HCT116 (cell line): Measurements from ENCODE around the gene PCDHGC4. TPM values are rescaled to one million over a fixed set of nuclear protein-coding genes. Genes with fewer than 3 reads are reported as not detected.

Source experiments
- ATAC-seq: fragments of 200-7000 bp; cut with Tn5 transposase; 2 replicates; pipeline ENCODE4 v1.9.1; 2020; ENCODE audit warnings: mild to moderate bottlenecking, moderate library complexity
- BruUV-seq: library from RNA; stranded (reverse); fragments of 400-500 nt; replicated peaks from 2 replicates; lab custom pipeline; 2021; lab: Mats Ljungman, UMichigan
- CTCF ChIA-PET: fragments of 300-600 bp; sonication (Branson Sonifier 250); formaldehyde crosslinking; loops from one replicate; lab custom pipeline; 2021; ENCODE audit warnings: antibody characterized with exemption; lab: Charles Lee
- POLR2A ChIA-PET: fragments of 300-600, 350-600 bp; sonication (Branson Sonifier 250); formaldehyde crosslinking; loops from one replicate; lab custom pipeline; 2021; ENCODE audit warnings: antibody characterized with exemption; lab: Charles Lee
- RAD21 ChIA-PET, 2 experiments: fragments of 300-600 bp; sonication (Branson Sonifier 250); formaldehyde crosslinking; loops; one replicate each; lab custom pipeline; 2023; ENCODE audit warnings: low total read pairs in 2 of 2; ENCODE audit not compliant: uncharacterized antibody in 2 of 2, unreplicated experiment in 2 of 2, low non-redundant PET in 1 of 2; lab: Charles Lee
- DNase-seq: peaks from one replicate; pipeline ENCODE4 v3.0.0-alpha.2; 2010; ENCODE audit warnings: low read depth, low spot score
- H2AFZ ChIP-seq: fragments of 200-600 bp; shearing (Covaris generic), sonication (generic); 2 replicates; pipeline ENCODE4 v1.6.1; 2017; ENCODE audit warnings: low read depth, mixed run types, mixed read lengths, antibody characterized with exemption, low read length; ENCODE audit not compliant: poor library complexity, severe bottlenecking
- H3K27ac ChIP-seq: 2 replicates; pipeline ENCODE4 v1.5.1; 2012; ENCODE audit warnings: low read depth, low read length
- H3K27me3 ChIP-seq: fragments of 200-600 bp; sonication (generic); 2 replicates; pipeline ENCODE4 v1.6.1; 2016; ENCODE audit warnings: mixed run types, low read length, mixed read lengths; ENCODE audit not compliant: insufficient read depth
- H3K36me3 ChIP-seq, 2 experiments: fragments of 200-500 bp in 1 of 2; fragments of 200-600 bp in 1 of 2; sonication (Bioruptor generic) in 1 of 2; sonication (generic) in 1 of 2; 2 replicates each; pipeline versions ENCODE4 v1.5.1 to v1.6.1; 2014 to 2016; ENCODE audit warnings: low read length in 2 of 2, inconsistent platforms in 1 of 2, mixed read lengths in 1 of 2, mixed run types in 1 of 2; ENCODE audit not compliant: insufficient read depth in 2 of 2, control insufficient read depth in 1 of 2
- H3K4me1 ChIP-seq, 2 experiments: fragments of 200-600 bp in 1 of 2; sonication (generic) in 1 of 2; 2 replicates each; pipeline versions ENCODE4 v1.5.1 to v1.6.1; 2012 to 2017; ENCODE audit warnings: low read length in 2 of 2, inconsistent platforms in 1 of 2, mild to moderate bottlenecking in 1 of 2, mixed read lengths in 1 of 2, mixed run types in 1 of 2, moderate library complexity in 1 of 2; ENCODE audit not compliant: insufficient read depth in 2 of 2, control insufficient read depth in 1 of 2
- H3K4me2 ChIP-seq: fragments of 200-600 bp; sonication (generic); 2 replicates; pipeline ENCODE4 v1.6.1; 2017; ENCODE audit warnings: mixed run types, low read length, mixed read lengths
- H3K4me3 ChIP-seq, 2 experiments: fragments of 200-600 bp in 1 of 2; sonication (generic) in 1 of 2; replicated peaks in 1 of 2; 2 replicates each; pipeline ENCODE4 v1.5.1; 2011 to 2016; ENCODE audit warnings: low read length in 2 of 2, control low read depth in 1 of 2, low read depth in 1 of 2, mild to moderate bottlenecking in 1 of 2, mixed read lengths in 1 of 2, mixed run types in 1 of 2
- H3K79me2 ChIP-seq: fragments of 200-600 bp; sonication (generic); 2 replicates; pipeline ENCODE4 v1.6.1; 2017; ENCODE audit warnings: mild to moderate bottlenecking, mixed run types, low read length, moderate library complexity, mixed read lengths; ENCODE audit not compliant: insufficient read depth
- H3K9ac ChIP-seq: fragments of 200-600 bp; sonication (generic); 2 replicates; pipeline ENCODE4 v1.6.1; 2016; ENCODE audit warnings: low read length, mixed read lengths
- H3K9me2 ChIP-seq: fragments of 200-600 bp; sonication (generic), shearing (Covaris generic); 2 replicates; pipeline ENCODE4 v1.6.1; 2017; ENCODE audit warnings: mixed run types, mild to moderate bottlenecking, moderate library complexity; ENCODE audit not compliant: insufficient read depth
- H3K9me3 ChIP-seq, 2 experiments: fragments of 200-500 bp in 1 of 2; fragments of 200-600 bp in 1 of 2; sonication (Bioruptor generic) in 1 of 2; sonication (generic) in 1 of 2; 2 replicates each; pipeline ENCODE4 v1.6.1; 2014 to 2017; ENCODE audit warnings: low read length in 2 of 2, mixed read lengths in 2 of 2, inconsistent platforms in 1 of 2, low read depth in 1 of 2, mild to moderate bottlenecking in 1 of 2, mixed run types in 1 of 2, moderate library complexity in 1 of 2; ENCODE audit not compliant: control insufficient read depth in 1 of 2, insufficient read depth in 1 of 2
- H4K20me1 ChIP-seq: fragments of 200-600 bp; sonication (generic), shearing (Covaris generic); 2 replicates; pipeline ENCODE4 v1.6.1; 2017; ENCODE audit warnings: mixed run types, mild to moderate bottlenecking, moderate library complexity; ENCODE audit not compliant: insufficient read depth
- CEBPB ChIP-seq: IDR thresholded peaks from 2 replicates; pipeline ENCODE4 v1.6.1; 2012; ENCODE audit warnings: low read depth
- EGR1 ChIP-seq: IDR thresholded peaks from 2 replicates; pipeline ENCODE4 v1.6.1; 2012; ENCODE audit warnings: low read depth
- ELF1 ChIP-seq: IDR thresholded peaks from 2 replicates; pipeline ENCODE4 v1.6.1; 2012; ENCODE audit warnings: low read depth, borderline replicate concordance
- JUND ChIP-seq: IDR thresholded peaks from 2 replicates; pipeline ENCODE4 v1.6.1; 2012
- SP1 ChIP-seq: IDR thresholded peaks from 2 replicates; pipeline ENCODE4 v1.6.1; 2012; ENCODE audit warnings: low read depth
- SRF ChIP-seq: IDR thresholded peaks from 2 replicates; pipeline ENCODE4 v1.6.1; 2012; ENCODE audit warnings: low read depth
- ZFX ChIP-seq: fragments of 450-650 bp; IDR thresholded peaks from 2 replicates; pipeline ENCODE4 v1.6.1; 2017
- ZNF274 ChIP-seq: fragments of 200-500 bp; sonication (Bioruptor generic); IDR thresholded peaks from 2 replicates; pipeline ENCODE4 v1.6.1; 2014; ENCODE audit warnings: mild to moderate bottlenecking, low read depth, low read length, inconsistent platforms
- intact Hi-C: fragments of 100-400 bp; cut with micrococcal nuclease; formaldehyde crosslinking; loops from 2 replicates; pipeline ENCODE4 v1.10.0; 2022
- total RNA-seq: library from RNA; stranded (reverse); gene quantifications from one replicate; pipeline ENCODE4 v1.2.1, GENCODE V29; 2021; ENCODE audit not compliant: unreplicated experiment
- TF ChIP-seq, protein P1 (sequence below): IDR thresholded peaks from 2 replicates; pipeline ENCODE4 v1.6.1; 2012
- TF ChIP-seq, protein P2 (sequence below): IDR thresholded peaks from 2 replicates; pipeline ENCODE4 v1.6.1; 2011; ENCODE audit warnings: mild to moderate bottlenecking, low read length, moderate library complexity; ENCODE audit not compliant: insufficient replicate concordance; ENCODE audit errors: extremely low read depth

Gene PCDHGC4
- total RNA-seq, 1 experiment from 2014 or later, result 0.05 TPM

DNA sequence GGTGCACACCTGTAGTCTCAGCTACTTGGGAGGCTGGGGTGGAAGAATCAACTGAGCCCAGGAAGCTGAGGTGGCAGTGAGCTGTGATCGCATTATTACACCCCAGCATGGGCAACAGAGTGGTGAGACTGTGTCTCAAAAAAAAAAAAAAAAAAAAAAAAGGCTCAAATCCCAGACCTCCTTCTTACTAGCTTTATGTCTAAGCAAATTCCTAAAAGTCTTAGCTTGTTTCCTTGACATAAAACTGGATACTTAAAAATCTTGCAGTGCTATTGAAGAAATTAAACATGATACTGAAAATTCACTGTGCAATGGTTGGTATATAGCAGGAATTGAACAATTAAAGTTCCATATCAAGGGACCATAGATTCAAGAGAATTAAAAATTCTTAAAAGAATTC is 49.1 kb downstream of the PCDHGC4 start:
- BruUV-seq, result no TSS peak
- H3K27ac ChIP-seq, result no peak overlapping the region
- no peaks in the 10 kb centered on the region for H3K79me2 ChIP-seq
- ChIA-PET POLR2A (no interaction called here), CTCF (interaction anchor here (0.6 to 1.3 kb wide), 4 partner anchors 9 to 30 kb away, joined by 3 to 5 read pairs (median 4); no protein-coding TSS in a partner anchor)
- H3K9me3 ChIP-seq, result no peaks in the 10 kb centered on the region
- H3K4me2 ChIP-seq, result no peak overlapping the region
- no peaks in the 10 kb centered on the region for H3K27me3 ChIP-seq
- no peak overlapping the region for H2AFZ ChIP-seq
- ATAC-seq, result no peak
- H3K9ac ChIP-seq, result no peak overlapping the region
- no peak for TF ChIP-seq EGR1
- no peak for TF ChIP-seq CEBPB
- no peak for TF ChIP-seq ELF1
- no peak for TF ChIP-seq JUND
- TF ChIP-seq, protein P1, sequence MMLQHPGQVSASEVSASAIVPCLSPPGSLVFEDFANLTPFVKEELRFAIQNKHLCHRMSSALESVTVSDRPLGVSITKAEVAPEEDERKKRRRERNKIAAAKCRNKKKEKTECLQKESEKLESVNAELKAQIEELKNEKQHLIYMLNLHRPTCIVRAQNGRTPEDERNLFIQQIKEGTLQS, result no peak
- no peak for TF ChIP-seq ZNF274
- TF ChIP-seq SP1, result no peak
- no peak for TF ChIP-seq ZFX
- TF ChIP-seq, protein P2, sequence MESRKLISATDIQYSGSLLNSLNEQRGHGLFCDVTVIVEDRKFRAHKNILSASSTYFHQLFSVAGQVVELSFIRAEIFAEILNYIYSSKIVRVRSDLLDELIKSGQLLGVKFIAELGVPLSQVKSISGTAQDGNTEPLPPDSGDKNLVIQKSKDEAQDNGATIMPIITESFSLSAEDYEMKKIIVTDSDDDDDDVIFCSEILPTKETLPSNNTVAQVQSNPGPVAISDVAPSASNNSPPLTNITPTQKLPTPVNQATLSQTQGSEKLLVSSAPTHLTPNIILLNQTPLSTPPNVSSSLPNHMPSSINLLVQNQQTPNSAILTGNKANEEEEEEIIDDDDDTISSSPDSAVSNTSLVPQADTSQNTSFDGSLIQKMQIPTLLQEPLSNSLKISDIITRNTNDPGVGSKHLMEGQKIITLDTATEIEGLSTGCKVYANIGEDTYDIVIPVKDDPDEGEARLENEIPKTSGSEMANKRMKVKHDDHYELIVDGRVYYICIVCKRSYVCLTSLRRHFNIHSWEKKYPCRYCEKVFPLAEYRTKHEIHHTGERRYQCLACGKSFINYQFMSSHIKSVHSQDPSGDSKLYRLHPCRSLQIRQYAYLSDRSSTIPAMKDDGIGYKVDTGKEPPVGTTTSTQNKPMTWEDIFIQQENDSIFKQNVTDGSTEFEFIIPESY, result no peak
- no peak for TF ChIP-seq SRF
- TF ChIP-seq, all 23 proteins: peak for 0
- no peaks in the 10 kb centered on the region for H3K9me2 ChIP-seq
- H4K20me1 ChIP-seq, result no peaks in the 10 kb centered on the region
- RAD21 ChIA-PET, result no interaction called here
- H3K4me3 ChIP-seq, result no peak overlapping the region
- intact Hi-C loops, result no loop called here
- peaks cover 9 to 25% of the 10 kb centered on the region in 2 experiments; a peak in 3 of 4 replicates for H3K36me3 ChIP-seq
- H3K4me1 ChIP-seq, result no peaks in the 10 kb centered on the region
- DNase-seq, result no peak
